Measurements from ENCODE around the gene SLC30A3.

The SLC30A3 gene

DNA sequence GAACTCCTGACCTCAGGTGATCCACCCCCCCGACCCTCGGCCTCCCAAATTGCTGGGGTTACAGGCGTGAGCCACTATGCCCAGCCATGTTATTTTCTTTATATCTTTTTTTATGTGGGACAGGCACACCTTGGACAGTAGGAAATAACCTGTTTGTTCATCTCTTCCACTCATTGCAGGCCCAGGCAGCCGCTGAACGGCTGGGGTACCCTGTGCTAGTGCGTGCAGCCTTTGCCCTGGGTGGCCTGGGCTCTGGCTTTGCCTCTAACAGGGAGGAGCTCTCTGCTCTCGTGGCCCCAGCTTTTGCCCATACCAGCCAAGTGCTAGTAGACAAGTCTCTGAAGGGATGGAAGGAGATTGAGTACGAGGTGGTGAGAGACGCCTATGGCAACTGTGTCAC lies 37.3 kb downstream of the SLC30A3 start:
- no peak for DNase-seq

DNA sequence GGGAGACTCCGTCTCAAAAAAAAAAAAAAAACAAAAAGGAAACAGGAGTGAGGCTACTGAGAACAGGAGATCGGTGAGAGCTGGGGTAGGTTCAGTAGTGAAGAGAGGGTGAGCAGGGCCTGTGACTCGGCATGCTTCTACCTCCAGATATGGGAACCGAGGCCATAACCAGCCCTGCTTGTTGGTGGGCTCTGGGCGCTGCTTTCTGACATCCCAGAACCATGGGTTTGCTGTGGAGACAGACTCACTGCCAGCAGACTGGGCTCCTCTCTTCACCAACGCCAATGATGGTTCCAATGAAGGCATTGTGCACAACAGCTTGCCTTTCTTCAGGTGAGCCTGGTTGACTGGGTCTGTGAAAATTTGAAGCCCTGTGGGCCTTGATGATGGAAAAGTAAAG lies 39.4 kb downstream of the SLC30A3 start:
- no peak for DNase-seq

DNA sequence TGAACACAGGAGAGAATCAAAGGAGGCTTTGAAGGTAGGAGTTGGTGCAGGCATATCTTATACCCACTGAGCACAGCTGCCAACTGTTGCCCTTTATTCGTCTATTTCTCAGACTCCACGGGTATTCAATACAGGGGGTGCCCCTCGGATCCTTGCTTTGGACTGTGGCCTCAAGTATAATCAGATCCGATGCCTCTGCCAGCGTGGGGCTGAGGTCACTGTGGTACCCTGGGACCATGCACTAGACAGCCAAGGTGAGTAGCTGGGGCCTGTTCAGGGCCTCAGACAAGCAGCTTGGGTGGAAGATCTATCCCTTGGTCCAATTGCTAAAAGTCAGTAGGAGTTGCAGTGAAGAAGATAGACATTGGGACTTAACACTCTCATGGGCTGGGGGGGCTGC lies 40.4 kb downstream of the SLC30A3 start:
- no peak for DNase-seq

DNA sequence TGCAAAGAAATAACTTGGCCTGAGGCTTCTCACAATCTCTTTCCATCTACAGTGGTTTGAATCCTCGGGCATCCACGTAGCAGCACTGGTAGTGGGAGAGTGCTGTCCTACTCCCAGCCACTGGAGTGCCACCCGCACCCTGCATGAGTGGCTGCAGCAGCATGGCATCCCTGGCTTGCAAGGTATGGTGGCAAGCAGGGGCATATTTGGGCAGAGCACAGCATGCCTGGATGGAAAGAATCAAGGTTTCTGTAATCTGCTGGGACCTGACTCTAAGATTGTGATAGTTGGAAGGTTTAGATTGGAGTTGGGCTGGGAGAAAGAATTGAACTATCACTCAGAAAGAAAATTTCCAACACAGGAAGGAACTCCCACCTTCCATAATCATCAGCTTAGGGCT lies 41.7 kb downstream of the SLC30A3 start:
- no peak for DNase-seq

DNA sequence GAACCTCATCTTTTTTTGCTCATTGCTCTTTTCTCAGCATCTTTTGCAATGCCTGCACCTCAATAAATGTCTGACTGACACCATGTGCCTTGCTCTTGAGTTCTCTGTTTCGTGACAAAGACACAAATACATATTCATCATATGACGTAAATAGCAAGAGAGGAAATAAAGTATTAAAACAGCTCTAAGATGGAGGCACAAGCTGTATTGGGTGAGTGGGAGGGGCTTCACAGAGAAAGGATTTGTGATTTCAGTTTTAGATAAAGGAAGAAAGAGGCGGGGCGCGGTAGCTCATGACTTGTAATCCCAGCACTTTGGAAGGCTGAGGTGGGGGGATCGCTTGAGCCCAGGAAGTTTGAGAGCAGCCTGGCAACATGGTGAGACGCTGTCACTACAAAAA lies 42.8 kb downstream of the SLC30A3 start:
- DNase-seq, result no peak

DNA sequence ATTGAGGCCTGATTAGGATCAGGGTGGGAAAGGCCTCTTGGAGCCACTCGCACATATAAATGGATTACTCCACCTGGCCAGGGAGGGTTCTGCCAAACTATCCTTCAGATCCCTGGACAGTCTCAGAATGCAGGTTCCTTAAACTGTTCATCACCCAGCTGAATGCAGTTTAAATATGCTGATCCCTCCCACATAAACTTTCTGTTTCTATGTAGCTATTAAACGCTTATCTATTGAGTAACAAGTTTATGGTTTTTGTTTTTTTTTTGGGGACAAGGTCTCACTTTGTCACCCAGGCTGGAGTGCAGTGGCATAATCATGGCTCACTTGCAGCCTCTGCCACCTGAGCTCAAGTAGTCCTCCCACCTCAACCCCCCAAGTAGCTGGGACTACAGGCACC lies 43.8 kb downstream of the SLC30A3 start:
- DNase-seq, result no peak

DNA sequence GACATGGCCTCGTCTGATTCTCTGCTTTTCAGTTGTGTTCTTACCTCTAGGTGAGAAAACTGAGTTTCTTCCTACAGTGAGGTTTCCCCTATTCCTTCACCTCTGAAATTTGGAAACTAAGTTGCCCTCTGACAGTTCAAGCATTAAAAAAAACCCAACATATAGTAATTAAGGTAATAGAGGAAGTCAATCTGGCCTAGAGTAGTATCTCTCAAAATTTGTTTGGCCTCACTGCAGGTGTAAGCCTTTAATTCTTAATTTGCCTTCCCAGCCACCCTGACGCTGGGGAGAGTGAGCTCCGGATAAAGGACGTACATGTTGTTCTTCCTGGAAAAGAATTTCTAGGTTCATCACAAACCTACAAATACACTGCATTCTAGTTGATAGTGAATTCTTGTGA lies 44.2 kb downstream of the SLC30A3 start:
- no peak for DNase-seq

DNA sequence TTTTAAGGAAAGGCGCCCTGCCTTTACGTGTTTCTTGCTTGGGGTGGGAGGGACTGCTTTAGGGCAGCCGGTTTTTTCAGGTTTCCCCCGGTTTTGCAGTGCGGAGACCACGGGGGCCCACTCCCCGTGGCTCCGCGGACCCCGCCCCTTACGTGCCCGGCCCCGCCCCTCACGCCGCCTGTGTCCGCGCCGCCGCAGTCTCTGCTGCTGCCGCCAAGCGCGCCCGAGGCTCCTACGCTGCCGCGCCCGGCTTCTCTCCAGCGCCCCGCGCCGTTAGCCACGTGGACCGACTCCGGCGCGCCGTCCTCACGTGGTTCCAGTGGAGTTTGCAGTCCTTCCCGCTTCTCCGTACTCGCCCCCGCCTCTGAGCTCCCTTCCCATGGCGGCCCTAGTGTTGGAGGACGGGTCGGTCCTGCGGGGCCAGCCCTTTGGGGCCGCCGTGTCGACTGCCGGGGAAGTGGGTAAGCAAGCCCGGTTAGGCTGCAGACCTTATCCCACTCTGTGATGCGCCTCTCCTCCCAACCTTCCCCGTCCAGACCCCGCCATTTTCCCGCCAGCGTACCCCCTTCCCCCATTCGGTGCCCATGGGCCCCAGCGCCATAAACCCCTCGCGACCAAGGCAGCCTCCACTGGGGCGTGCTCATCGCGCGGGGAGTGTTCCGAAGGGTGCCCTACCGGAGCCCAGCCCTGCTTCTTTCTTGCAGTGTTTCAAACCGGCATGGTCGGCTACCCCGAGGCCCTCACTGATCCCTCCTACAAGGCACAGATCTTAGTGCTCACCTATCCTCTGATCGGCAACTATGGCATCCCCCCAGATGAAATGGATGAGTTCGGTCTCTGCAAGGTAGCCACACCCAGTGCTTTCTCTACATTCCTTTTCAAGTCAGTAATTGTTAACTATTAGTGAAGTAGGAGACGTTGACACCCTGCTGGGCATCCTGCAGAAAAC lies 45.4 kb downstream of the SLC30A3 start, which contains the start of gene CAD:
Gene CAD (plus strand): TSS at position 197 of the 949 bp plus-strand sequence. CDS start 183 bp downstream, at position 380.
- DNase-seq, result peak; percentile 90

DNA sequence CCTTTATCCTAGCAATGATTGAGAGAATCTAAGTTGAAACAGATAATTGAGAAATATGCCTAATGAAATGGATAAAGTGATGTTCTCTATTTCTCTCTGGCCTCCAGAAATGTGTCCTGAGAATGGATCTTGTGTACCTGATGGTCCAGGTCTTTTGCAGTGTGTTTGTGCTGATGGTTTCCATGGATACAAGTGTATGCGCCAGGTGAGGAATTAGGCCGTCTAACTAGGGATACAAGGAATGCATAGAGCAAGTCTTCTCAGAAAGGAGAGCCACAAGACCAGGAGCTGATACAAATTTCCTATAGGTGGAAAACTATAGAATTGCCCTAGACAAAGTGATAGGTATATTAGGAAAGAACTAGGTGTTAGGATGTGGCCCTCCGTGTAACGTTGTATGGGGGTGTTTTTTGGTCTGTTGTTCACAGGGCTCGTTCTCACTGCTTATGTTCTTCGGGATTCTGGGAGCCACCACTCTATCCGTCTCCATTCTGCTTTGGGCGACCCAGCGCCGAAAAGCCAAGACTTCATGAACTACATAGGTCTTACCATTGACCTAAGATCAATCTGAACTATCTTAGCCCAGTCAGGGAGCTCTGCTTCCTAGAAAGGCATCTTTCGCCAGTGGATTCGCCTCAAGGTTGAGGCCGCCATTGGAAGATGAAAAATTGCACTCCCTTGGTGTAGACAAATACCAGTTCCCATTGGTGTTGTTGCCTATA lies 46.3 kb downstream of the SLC30A3 start:
- no peak for DNase-seq

DNA sequence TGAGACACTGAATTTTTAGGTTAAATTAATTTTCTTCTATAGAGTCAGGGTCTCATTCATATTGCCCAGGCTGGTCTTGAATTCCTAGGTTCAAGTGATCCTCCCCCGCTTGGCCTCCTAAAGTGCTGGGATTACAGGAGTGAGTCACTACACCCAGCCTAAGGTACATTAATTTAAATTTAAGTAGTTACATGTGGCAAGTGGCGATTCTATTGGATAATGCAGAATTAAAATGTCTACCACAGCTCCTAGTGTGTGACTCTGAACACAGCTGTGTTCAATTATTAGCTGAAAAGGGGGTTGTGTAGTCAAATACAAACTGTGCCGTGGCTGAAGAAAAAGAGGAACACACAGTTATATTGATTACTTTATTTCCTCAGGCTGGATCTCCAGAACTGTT lies 47.9 kb downstream of the SLC30A3 start:
- no peak for DNase-seq

DNA sequence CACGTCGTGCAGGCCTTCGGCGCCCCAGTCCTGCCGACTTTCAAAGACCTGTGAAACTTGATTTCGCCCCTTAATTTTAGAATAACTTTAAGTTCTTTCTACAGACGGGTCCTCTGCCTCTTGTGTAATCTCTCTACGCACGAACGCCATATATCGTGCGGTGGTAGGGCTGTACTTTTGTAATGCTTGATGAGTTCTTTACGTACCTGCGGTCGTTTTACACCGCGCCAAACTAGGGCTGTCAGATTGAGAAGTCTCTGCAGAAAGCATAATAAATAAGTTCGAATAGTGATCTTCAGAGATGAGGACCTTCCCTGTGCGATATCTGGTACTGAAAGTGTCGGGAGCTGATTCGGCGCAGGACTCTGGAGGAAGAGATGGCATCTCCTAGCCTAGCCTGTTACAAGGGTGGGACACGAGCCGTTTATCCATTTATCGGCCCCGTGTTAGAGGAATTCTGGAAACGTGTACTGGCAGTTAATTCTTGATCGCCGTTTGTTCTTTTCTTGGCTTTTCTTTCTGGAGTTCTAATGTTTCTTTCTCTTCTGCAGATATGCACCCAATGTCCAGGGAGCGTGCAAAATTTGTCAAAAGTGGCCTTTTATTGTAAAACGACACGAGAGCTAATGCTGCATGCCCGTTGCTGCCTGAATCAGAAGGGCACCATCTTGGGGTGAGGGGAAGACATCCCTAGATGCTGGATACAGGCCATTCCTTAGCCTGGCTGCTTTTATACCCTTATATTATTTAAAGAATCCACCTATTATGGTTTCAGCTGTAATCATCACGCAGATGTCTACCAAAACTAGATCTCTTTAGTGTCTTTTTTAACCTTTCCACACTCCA lies 50.0 kb downstream of the SLC30A3 start:
- no peak for DNase-seq

DNA sequence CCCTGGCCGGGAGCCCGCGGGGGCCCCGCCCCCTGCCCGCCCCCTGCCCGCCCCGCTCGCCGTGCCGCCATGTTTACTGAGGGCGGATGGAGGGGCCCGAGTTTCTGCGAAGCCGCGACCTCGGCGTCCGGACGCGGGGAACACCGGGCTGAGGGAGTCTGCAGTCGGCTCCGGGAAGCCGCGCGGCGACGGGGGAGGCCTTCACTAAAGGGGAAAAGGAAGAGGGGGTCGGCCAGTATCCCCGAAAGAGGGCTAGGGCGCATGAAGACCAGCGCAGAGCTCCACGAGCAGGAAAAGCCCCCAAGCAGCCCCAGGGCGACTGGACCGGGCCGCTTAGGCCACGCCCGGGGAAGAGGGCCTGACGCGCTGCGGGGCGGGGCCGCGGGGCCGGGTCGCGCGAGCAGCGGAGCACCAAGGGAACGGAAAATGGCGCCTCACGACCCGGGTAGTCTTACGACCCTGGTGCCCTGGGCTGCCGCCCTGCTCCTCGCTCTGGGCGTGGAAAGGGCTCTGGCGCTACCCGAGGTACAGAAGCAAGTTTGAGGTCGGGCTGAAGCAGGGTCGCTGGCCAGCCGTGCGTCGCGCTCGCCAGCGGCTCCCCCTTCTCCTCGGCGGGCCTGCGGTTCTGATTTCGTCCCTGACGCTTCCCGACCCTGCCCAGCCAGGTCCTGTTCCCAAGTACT lies 50.8 kb downstream of the SLC30A3 start, which contains the start of the genes ATRAID and SLC5A6:
Gene ATRAID (plus strand): TSS at position 99 of the 683 bp plus-strand sequence. CDS start 328 bp downstream, at position 427.
Gene SLC5A6 (minus strand): TSS at position 326 of the 683 bp plus-strand sequence. CDS start 4,618 bp downstream, outside the sequence.
- peak; percentile 91 for DNase-seq

DNA sequence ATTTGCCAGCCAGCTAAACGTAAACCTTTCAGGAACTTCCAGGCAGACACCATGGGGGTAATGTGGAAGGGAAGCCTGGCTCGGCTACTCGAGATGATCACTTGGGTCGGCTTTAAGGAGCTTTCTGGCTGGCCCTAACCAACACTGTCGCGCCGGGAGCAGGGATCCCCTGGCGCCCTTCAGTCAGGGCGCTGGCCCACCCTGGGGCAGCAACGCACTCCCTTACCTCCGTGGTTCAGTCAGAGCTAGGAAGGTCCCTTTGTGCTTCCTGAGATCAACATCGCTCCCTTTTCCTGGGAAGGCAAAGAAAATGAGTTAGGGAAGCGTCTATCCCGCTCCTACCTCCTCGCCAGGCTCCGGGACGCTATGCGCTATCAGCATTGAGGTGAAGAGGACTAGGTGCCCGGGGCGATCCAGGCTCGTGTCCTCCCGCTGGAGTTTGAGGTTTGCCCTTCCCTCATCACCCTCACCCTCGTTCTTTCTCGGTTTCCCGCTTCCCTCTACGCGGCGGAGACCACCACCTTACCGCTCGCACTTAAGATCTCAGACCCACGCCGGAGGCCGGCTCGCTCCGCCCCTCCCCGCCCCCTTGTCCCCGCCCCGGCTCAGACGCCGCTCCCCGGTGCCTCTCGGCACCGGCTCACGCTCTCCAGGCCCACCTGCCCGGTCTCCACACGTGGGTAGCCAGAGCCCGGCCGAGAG lies 51.5 kb downstream of the SLC30A3 start:
- DNase-seq, result no peak

DNA sequence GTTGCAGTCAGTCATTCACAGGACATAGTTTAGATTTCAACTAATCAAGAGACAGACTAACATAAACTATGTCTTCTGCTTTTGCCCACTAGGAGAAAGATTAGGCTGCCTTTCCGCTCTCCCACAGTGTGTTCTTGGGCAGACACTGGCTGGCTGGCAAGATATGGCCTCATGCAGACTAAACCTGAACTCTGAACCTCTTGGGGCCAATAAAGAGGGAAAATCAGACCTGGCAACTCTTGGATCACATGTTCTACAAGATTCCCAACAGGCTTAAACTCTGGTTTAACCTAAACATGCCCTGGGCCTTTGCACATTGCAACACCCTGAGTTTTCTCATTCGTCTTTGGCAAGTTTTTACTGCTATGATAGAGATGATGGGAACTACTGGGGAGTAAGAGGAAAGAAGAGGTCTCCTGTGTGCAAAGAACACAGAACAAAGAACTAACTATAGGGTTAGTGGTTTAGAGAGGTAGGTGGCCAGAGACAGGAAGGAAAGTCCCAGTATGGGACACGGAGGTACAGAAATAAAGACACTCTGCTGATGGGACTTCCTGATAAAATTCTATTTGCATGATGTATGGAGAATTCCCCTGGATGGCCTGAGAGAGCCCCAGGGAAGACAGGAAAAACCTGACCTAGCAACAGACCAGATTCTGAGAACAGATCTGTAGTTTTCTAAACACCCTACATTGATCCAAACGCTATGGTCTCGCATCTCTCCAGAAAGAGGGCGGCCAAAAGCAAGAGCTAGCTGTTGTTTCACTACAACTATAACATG lies 53.0 kb downstream of the SLC30A3 start:
- DNase-seq, result no peak

DNA sequence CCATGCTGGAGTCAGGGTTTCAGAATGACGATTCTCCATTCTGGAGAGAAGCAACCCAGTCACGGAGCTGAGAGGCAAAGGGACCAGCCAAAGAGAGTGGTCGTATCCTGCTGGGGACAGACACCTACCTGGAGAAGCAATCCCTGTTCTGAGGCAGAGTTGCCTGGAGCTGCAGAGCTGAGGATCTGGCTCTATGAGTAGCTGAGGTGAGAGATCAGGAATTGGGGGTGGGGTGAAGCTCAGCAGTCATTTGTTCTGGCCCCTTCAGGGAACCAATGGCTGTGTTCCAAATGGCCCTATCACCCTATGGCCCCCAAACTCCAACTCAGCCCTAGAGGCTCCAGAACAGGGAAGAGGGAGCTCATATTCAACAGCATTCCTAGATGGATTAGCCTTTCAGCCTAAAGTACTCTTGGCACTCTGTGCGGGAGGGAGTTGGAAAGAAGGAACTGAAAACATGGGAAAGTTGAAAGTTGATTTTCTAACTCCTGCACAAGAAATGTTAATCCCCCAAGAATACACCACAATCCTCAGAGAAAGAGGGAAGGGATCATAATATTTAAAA lies 54.3 kb downstream of the SLC30A3 start:
- no peak for DNase-seq

DNA sequence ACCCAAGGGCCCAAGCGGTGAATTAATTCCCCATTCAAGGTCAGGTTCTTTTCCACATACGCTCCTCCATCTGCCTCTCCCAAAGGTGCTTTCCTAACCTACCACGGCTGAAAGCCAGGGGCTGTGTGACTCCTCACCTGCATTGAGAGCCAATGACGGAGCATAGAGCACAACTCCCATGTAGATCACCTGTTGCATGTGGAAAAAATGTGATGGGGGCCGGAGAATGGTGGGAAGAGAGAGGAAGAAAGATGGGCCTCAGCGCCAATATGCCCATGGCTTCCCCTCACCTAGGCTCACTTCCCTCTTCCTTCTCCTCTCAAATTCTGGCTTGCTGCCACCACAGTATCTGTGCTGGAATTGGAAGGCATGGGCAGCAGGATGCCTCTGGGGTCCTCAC lies 56.5 kb downstream of the SLC30A3 start:
- DNase-seq, result no peak

DNA sequence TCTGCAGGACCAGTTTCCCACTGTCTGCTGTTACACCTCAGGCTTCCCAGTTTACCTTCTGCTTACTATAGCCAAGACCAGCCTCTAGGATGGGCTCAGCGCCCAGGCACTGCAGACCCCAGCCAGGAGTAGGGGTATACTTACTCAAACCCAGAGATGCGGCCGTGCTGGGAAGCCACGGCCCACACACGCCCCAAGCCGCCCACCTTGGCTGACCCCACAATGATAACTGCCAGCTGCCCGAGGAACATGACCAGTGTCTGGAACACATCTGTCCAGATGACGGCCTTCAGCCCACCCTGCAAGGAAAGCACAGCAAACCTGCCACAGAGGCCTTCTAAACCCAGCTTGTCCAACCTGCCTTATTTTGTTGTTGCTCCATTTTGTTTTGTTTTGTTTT lies 57.6 kb downstream of the SLC30A3 start:
- no peak for DNase-seq

DNA sequence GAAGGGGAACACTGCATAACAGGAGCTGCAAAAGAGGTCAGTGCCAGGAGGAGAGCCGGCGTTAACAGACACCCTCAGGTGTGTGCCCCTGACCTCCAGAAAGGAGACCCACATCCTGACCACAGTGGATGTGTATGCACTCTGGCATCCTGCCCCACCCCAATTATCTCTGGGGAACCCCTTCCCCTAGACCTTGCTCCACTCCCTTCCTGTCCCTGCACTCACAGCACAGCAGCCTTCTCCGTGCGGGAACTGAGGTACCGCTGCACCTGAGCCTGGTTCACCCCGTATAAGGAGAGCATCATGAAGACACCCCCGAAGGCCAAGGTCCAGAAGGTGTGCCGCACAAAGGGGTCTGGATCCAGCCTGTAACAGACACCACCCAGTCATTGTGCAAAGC lies 58.3 kb downstream of the SLC30A3 start:
- no peak for DNase-seq

DNA sequence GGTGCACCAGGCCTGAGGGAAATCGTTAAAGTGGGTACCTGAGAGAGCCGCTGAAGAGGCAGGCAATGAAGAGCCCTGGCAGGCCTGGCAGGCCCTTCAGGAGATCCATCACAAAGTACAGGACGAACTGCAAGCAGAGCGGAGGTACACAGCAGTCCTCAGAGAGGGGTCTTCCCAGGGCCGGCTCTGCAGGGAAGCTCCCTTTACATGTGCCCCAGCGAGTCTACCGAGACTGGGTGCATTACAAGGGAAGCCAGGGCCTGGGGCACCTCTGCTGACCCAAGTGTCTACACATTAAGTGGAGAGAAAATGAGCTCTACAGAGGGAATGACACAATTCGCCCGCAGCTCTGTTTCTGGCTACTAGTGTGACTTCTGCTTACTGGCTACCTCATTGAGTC lies 59.1 kb downstream of the SLC30A3 start:
- no peak for DNase-seq

All from activated CD4-positive, CD25-positive, alpha-beta regulatory T cell treated with anti-CD3 and anti-CD28 coated beads, Interleukin-2, amount 50 U/mL, for 72 hours (primary cell).